GM19023 (cell line): ENCODE measurements around the gene FSTL4.
A peak's percentile ranks its signal among the peaks of the same experiment; 100 is the strongest.

Experiments
- ATAC-seq: cut with Tn5 transposase; IDR thresholded peaks from one replicate; pipeline ENCODE4 v1.9.1; 2021; ENCODE audit warnings: mild to moderate bottlenecking, moderate library complexity; ENCODE audit not compliant: unreplicated experiment

FSTL4 gene

DNA sequence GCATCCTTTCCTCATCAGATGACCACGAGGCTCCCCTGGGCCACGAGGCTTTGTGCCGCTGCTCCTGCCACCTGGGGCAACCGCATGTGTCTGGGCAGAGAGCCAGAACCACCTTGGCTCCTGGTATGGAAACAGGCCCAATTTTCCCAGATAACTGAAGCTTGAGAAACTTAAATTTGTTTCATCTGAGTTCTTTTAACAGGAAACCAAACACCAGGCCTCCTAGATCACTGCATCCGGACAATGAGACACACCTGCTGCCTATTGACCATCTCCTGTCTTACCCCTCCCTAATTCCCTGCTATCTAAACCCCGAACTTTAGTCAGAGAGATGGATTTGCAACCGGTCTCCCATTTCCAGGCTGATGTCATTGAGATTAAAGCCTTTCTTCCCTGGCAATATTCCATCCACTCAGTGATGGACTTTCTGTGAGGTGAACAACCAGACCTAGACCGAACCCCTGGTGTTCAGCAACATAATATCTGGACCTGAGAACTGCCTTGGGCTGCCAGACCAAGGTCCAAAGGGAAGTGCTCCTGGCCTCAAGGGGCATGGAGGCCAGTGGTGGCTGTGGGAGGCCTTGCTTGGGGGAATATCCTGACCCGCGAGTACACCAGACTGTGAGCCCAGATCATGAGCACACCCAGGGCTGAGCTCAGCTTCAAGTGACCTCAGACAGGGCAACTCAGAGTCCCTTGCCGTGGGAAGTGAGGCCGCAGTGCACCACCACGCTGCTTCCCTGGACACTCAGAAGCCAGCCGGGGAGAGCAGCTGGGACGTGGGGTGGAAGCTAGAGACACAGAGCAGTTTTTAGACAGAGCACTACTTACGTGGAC is 360.8 kb downstream of the FSTL4 start:
- no peak for ATAC-seq

GRCh38 chr5:133250527-133250926 is 361.8 kb downstream of the FSTL4 start:
- ATAC-seq, result no peak

DNA sequence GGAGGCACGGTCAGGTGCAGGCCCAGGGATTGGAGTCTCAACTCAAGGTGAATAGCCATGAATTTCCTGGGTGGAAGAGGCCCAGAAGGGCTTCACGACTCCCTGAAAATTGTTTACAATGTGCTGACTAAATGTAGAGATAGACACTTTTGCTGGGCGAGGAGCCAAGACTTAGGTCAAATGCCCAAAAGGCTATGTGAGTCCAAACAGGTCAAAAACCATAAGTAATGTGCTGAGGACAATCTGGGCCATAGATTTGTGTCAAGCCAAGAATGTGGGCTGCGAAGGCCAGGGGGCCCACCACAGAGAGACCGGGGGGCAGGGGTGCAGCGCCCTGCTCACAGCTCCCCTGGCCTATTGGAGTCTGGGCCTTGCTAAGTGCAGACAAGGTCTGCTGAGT is 362.7 kb downstream of the FSTL4 start:
- ATAC-seq, result no peak

DNA sequence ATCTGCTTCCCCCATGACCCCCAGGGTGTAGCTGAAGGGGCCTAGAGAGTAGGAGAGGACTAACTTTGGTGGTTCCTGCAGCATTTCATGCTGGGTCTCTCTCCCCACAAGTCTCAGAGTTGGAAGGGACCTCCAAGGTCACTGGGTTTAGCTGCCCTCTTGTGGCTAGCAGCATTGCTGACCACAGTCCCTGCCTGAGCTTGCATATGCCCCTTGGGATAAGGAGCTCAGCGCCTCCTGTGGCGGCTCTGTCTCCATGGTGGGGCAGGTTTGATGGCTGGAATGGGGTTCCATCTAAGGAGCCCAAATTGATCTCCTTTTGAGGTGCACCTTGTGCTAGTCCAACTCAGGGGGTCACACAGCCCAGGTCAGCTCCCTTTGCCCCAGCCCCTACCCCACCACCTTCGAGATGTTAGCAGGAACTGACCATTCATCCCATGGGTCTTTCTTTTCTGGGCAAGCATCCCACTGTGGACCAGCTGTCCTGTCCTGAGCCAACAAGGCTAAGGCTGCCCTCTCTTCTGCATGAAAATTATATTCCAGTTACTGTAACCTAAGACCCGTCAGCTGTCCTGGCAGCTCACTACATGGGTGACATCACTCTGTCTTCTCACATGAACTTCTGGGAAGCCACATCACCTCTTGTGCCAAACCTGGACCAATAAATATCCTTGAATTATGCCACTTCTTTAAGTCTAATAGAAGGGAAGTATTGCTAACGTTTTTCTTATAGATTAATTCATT is 364.3 kb downstream of the FSTL4 start:
- ATAC-seq, result no peak

DNA sequence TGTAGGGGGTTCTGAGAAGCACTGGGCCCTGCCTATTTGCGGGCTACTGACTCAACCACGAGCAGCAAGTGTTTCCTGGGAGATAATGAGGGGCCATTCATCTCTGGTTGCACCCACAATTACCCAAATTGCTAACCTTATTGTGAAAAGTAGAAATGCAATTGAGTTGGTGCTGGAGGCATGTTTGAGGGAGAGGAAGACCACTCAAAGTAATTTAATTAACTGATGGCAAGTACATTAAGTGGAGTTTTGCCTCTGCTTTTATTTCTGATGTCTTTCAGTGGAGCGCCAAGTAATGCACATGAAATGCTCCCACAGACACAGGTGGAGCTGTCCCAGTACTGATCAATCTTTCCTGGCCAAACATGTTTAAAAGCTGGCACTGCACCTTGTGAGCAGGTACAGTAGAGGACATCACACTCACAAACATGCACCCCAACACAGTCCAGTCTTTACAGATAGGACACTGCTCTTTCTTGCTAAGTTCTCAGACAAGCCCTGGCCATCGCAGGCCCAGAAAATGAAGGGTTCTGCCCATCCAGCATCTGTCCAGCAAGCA is 365.1 kb downstream of the FSTL4 start:
- no peak for ATAC-seq

GRCh38 chr5:133246376-133247150 is 365.8 kb downstream of the FSTL4 start:
- no peak for ATAC-seq

- ATAC-seq, result no peak
Observed at GRCh38 chr5:133246053-133246370, 366.3 kb downstream of the FSTL4 start.

DNA sequence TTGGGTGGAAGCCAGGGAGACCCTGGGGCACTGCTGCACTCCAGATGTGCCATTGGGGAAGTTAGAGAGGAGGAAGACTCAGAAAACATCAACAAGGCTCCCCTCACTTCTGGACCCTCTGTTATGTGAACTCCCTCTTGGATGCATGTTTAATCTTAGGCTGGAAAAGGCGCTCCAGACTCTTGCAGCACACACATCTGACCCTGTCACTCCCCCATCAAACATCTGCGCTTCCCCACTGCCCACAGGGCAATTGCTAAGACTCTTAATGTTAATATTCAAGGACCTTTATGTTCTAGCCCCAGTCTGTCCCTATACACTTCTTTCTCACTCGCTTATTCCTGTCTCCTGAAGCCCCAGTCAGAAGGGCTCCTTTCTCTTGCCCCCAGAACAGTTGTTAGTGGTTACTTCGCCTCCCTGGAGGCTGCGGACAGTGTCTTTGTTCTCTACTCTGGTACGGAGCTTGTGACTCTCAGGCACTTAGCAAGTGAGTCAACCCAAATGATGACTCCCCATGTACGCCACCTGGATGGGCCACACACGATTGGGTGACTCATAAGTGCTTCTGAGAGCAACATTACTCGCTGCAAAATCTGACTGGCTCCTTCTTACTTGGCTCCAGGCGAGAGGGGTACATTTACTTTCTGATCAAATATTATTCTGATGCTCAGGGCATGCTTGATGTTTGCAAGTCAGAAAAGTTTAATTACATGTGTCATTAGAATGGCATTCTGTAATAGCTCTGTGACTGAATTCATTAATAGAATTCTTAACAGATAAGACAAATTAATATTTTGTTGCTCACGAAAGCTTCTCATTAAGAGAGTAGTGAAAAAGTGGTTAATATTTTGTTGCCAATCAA is 366.9 kb downstream of the FSTL4 start:
- peak; percentile 36 for ATAC-seq

DNA sequence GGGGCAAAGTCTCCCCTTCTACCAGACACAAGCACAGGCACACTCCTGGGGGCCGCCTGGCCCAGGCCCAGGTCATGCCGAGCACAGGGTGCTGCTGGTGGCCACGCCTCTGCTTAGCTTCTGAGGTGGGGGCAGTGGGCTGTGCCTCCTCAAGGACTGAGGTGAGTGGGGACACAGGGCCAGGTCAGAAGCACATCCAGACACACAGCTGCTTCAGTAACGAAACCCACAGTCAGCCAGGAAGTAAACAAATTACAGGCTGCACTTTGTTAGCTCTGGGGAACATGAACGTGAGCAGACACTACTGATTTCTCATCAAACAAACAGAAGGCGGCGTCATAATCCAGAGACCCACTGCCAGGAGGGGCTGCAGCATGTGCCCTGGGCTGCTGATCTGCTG is 368.1 kb downstream of the FSTL4 start:
- ATAC-seq, result peak; percentile 53

DNA sequence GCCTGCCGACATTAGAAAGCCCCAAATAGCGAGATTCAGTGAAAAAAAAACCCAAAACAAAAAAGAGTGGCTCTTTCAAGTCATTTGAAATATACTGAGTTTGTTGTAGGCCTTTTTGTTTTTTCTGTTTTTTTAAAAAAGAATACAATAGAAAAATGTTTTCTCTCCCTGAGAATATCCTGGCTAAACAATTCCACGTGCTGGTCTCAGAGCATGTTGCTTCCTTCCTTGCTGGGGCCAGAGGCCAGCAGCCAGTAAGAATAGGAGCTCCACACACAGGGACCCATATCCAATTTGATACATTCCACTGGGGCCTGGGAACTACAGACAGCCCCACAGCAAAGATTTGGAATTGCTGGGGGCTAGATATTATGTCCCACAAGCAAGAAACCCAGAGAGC is 369.1 kb downstream of the FSTL4 start:
- ATAC-seq, result no peak

- no peak for ATAC-seq
Observed at GRCh38 chr5:133242221-133242835, 370.0 kb downstream of the FSTL4 start.

DNA sequence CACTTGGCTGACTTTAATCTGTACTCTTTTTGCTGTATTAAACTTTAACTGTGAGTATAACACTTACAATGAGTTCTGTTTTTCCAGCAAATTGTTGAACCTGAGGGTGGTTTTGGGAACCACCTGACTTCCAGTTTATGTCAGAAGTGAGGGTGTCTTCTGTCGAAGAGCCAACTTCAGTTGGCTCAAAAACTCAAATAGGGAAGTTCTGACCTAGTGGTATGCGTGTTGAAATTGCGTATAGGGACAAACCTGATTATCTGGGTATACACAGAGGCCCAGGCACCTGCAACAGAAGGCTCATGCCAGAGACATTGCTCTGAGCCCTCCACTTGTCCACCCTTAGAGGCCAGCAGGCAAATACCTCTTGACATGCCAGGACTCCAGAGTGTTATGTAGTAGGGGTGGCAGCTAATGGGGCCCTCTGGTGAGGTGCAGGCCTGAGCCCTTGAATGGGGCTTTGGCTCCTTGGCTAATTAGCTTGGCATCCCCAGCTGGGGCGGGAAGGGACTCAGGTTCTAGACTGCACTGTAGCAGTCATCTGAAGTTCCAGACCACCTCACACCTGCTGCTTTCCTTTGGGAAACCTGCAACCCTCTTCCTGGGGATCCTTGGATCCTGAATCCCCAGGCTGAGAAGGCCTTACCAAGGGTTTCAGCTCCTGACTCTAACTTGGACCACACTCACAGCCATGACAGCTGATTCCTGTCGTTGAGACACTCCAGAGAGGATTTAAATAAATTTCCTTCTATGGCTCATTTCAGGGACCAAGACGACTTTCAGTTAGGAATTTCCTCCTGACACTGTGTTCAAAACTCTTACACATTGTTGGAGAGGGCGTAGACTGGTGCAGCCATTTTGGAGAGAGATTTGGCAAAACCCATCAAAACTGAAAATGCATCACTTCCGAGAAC is 370.9 kb downstream of the FSTL4 start:
- ATAC-seq, result no peak

DNA sequence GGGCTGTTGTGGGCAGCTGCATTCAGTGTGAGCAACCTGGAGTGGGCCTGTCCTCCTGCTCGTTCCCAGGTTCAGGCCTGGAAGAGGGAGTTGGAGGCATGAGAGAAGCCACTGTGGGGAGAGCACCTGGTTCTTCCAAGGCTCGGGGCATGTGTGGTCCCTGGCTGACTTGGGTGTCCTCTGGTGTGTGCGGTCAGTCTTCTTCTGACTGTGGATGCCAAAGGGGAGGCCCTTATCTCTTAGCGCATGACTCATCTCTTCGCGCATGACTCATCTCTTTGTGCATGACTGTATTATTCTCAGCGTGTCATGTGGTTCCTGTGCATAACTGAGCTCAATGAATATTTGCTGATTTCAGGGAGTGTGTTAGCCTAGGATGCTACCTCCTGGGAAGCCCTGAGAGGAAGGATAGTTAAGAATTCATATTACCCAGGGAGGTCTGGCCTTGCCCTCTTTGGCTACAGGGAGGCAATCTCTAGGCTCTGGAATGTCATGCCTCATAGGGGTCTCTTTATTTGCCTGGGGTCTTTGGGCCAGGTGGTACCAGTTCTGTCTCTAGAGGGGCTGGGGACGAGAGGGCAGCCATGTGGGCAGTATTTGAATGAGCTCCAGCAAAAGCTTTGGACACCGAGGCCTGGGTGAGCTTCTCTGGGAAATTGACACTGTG is 371.8 kb downstream of the FSTL4 start:
- ATAC-seq, result peak; percentile 67

DNA sequence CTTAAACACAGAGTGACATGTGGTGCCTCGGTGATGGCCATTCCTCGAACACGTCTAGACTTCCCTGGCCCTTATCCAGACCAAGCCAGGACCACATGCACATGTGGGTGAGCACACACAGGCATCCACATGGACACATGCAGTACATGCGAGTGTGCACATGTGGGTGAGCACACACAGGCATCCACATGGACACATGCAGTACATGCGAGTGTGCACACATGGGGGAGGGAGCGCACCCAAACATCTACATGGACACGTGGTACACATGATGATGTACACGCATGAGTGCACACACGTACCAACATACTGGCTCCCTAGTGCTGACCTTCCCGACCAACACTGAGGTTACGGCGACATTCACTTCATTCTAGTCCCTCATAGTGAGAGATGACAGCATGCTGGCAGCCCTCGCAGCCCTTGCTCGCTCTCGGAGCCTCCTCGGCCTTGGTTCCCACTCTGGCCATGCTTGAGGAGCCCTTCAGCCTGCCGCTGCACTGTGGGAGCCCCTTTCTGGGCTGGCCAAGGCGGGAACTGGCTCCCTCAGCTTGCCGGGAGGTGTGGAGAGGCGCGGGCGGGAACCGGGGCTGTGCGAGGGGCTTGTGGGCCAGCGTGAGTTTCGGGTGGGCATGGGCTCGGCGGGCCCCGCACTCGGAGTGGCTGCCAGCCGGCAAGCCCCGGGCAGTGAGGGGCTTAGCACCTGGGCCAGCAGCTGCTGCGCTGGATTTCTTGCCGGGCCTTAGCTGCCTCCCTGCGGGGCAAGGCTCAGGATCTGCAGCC is 373.7 kb downstream of the FSTL4 start:
- no peak for ATAC-seq

DNA sequence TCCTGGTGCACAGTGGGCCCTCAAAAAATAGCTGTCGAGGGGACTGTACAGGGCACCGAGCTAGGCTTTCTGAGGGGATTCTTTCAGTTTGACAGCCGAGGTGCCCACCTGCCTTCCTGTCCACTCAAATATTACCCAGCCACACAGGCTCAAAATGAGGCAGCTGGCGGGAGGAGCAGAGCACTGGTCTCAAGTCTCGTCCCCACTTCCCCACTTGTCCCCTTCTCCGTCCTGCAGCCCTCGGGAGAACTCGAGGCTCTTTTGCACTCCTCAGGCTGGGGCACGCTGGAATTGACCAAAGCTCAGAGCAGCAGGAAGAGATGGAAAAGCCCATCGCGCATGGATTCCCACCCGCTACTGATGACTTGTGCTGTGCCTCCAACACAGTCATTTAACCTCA is 375.4 kb downstream of the FSTL4 start:
- ATAC-seq, result no peak

DNA sequence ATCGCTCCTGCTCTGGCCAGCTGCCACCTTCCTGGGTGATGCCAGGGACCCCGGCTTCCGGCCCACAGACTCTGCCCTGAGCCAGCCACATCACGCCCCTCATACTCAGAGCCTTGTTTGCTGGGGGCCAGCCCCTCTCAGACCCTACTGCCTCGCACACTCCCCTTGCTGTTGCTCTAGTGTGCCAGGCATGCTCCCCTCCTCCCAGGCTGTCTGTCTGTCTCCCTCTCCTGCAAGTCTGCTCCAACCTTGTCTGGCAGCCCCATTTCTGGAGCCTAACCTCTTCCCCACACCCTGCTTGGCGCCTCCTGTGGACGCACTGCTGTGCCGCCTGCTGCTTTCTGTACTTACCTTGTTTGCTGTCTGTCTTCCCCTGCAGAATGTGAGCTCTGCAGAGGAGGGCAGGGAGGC is 375.8 kb downstream of the FSTL4 start:
- ATAC-seq, result no peak

DNA sequence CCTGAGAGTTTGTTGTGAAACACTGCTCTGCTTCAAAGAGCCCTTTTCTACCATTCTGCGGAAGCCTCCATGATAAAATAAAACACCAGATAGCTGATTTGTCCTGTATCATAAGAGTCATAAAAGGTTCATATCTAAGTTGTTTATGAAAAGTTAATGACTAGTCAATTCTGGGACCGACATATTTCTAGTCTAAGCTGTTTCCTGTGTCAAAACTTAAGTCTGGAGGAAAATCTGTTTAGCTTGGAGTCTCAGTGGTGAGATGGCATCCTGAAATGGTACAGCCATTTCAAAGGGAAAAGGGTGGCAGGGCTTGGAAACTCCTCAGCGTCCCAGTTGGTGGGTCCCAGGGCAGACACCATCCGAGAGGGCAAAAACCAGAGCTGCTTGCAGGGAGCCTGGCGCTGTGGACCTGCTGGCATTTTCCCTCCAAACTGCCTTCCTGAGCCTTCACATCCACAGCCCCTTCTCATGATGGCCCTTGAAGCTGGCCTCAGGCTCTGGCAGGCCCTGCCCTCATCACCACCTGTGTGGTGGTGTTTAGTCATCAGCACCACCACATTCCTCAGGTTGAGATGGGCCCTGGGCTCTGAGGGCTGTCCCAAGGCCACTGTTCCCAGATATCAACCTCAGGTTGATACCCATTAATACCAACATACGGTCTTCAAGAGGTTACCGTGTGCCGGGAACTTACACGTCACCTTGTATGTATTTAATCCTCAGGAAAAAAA is 376.5 kb downstream of the FSTL4 start:
- ATAC-seq, result no peak
